Gastrocnemius medialis (tissue), 4 donors: ENCODE results near the gene BCAR1.

ENCODE experiments used
- CTCF ChIP-seq, 5 experiments: fragments of 450-650 bp in 3 of 5; fragments of 200-600 bp in 2 of 5; sonication (generic) in 2 of 5; IDR thresholded peaks in 4 of 5; conservative IDR thresholded peaks in 1 of 5; 1 replicate in 4 of 5; 2 replicates in 1 of 5; pipeline ENCODE4 v1.5.1; 2016 to 2019; ENCODE audit warnings: antibody characterized with exemption in 5 of 5, mild to moderate bottlenecking in 3 of 5, moderate library complexity in 3 of 5
- POLR2A ChIP-seq, 2 donors: fragments of 450-650 bp; IDR thresholded peaks; one replicate each; pipeline ENCODE4 v1.6.1; 2017; ENCODE audit warnings: antibody characterized with exemption in 2 of 2, mild to moderate bottlenecking in 2 of 2, moderate library complexity in 2 of 2

- TF ChIP-seq CTCF (IDR thresholded peaks at IDR 0.05 in 4 of 5, conservative IDR thresholded peaks at IDR 0.05 in 1 of 5) (no peak), POLR2A (IDR thresholded peaks at IDR 0.05) (no peak)
Measured at GRCh38 chr16:75193265-75193650, 58.2 kb downstream of the BCAR1 start.
